ENCODE data around the gene HIPK3. TPM values are rescaled to one million over a fixed set of nuclear protein-coding genes. Genes with fewer than 3 reads are reported as not detected.

HIPK3 gene
- total and polyA plus RNA-seq, 2 experiments from 2014 or later, result 5.5 to 29.8 TPM

DNA sequence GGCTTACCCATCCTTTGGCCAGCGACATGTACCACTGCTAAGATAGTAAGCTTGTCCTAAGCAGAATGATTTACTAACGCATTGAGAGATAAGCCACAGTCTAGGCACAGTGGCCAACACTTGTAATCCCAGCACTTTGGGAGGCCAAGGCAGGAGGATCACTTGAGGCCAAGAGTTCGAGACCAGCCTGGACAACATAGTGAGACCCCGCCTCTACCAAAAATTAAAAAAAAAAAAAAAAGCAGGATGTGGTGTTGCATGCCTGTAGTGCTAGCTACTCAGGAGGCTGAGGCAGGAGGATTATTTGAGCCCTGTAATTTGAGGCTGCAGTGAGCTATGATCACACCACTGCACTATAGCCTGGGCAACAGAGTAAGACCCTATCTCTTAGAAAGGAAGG, 93.1 kb downstream of the HIPK3 start:
- H3K27ac ChIP-seq (ENCODE audit: low read depth), result no peak overlapping the region
- no peaks in the 10 kb centered on the region for H3F3A ChIP-seq (replicated peaks; ENCODE audit: low read depth)
- H3K4me3 ChIP-seq, result no peak overlapping the region
- TF ChIP-seq JUNB (IDR thresholded peaks at IDR 0.05; ENCODE audit: unreplicated experiment) (no peak), EZH2 (IDR thresholded peaks at IDR 0.05; ENCODE audit: low read depth, unreplicated experiment) (no peak), EZH2phosphoT487 (IDR thresholded peaks at IDR 0.05; ENCODE audit: unreplicated experiment) (no peak), CREB1 (CRISPR knock-in tag; IDR thresholded peaks at IDR 0.05; ENCODE audit: low read depth) (no peak), POLR2AphosphoS5 (IDR thresholded peaks at IDR 0.05; ENCODE audit: low read depth) (no peak), ZNF331 (CRISPR knock-in tag; IDR thresholded peaks at IDR 0.05; ENCODE audit: low read depth) (no peak), ZNF114 (CRISPR knock-in tag; IDR thresholded peaks at IDR 0.05) (no peak), STAT1 (IDR thresholded peaks at IDR 0.05; ENCODE audit: unreplicated experiment) (no peak)
- TF ChIP-seq, protein P1, sequence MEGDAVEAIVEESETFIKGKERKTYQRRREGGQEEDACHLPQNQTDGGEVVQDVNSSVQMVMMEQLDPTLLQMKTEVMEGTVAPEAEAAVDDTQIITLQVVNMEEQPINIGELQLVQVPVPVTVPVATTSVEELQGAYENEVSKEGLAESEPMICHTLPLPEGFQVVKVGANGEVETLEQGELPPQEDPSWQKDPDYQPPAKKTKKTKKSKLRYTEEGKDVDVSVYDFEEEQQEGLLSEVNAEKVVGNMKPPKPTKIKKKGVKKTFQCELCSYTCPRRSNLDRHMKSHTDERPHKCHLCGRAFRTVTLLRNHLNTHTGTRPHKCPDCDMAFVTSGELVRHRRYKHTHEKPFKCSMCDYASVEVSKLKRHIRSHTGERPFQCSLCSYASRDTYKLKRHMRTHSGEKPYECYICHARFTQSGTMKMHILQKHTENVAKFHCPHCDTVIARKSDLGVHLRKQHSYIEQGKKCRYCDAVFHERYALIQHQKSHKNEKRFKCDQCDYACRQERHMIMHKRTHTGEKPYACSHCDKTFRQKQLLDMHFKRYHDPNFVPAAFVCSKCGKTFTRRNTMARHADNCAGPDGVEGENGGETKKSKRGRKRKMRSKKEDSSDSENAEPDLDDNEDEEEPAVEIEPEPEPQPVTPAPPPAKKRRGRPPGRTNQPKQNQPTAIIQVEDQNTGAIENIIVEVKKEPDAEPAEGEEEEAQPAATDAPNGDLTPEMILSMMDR (conservative IDR thresholded peaks at IDR 0.05; ENCODE audit: low read depth in 2 of 2), result no peak
- TF ChIP-seq, protein P2, sequence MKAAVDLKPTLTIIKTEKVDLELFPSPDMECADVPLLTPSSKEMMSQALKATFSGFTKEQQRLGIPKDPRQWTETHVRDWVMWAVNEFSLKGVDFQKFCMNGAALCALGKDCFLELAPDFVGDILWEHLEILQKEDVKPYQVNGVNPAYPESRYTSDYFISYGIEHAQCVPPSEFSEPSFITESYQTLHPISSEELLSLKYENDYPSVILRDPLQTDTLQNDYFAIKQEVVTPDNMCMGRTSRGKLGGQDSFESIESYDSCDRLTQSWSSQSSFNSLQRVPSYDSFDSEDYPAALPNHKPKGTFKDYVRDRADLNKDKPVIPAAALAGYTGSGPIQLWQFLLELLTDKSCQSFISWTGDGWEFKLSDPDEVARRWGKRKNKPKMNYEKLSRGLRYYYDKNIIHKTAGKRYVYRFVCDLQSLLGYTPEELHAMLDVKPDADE (IDR thresholded peaks at IDR 0.05), result no peak
- TF ChIP-seq, protein P3, sequence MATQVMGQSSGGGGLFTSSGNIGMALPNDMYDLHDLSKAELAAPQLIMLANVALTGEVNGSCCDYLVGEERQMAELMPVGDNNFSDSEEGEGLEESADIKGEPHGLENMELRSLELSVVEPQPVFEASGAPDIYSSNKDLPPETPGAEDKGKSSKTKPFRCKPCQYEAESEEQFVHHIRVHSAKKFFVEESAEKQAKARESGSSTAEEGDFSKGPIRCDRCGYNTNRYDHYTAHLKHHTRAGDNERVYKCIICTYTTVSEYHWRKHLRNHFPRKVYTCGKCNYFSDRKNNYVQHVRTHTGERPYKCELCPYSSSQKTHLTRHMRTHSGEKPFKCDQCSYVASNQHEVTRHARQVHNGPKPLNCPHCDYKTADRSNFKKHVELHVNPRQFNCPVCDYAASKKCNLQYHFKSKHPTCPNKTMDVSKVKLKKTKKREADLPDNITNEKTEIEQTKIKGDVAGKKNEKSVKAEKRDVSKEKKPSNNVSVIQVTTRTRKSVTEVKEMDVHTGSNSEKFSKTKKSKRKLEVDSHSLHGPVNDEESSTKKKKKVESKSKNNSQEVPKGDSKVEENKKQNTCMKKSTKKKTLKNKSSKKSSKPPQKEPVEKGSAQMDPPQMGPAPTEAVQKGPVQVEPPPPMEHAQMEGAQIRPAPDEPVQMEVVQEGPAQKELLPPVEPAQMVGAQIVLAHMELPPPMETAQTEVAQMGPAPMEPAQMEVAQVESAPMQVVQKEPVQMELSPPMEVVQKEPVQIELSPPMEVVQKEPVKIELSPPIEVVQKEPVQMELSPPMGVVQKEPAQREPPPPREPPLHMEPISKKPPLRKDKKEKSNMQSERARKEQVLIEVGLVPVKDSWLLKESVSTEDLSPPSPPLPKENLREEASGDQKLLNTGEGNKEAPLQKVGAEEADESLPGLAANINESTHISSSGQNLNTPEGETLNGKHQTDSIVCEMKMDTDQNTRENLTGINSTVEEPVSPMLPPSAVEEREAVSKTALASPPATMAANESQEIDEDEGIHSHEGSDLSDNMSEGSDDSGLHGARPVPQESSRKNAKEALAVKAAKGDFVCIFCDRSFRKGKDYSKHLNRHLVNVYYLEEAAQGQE (IDR thresholded peaks at IDR 0.05; ENCODE audit: unreplicated experiment), result no peak
- H3K79me2 ChIP-seq (replicated peaks; ENCODE audit: insufficient read depth), result no peaks in the 10 kb centered on the region
- DNase-seq (ENCODE audit: low spot score) (no peak), ATAC-seq (no peak)
- Mint-ChIP-seq H3K4me1 (no peaks in the 10 kb centered on the region), H3K27ac (no peak overlapping the region), H3K27me3 (ENCODE audit: insufficient read depth, low read depth, poor library complexity) (no peaks in the 10 kb centered on the region), H3K4me3 (no peak overlapping the region), H3K36me3 (ENCODE audit: low read depth) (peaks cover 33% of the 10 kb centered on the region; the same call in 2 of the 3 replicates), H3K9me3 (no peaks in the 10 kb centered on the region; the same call in 2 of the 3 replicates)
- H4K20me1 ChIP-seq (replicated peaks; ENCODE audit: insufficient read depth), result no peaks in the 10 kb centered on the region; the same call in 1 of the 2 replicates
- peaks cover 23% of the 10 kb centered on the region; the same call in 1 of the 2 replicates for H3K36me3 ChIP-seq (ENCODE audit: insufficient read depth)
- no peak overlapping the region for H3K4me2 ChIP-seq
- H3K4me1 ChIP-seq (ENCODE audit: insufficient read depth), result no peaks in the 10 kb centered on the region
- H3K27me3 ChIP-seq (ENCODE audit: insufficient read depth), result no peaks in the 10 kb centered on the region
- H3K9me2 ChIP-seq (ENCODE audit: insufficient read depth), result no peaks in the 10 kb centered on the region
- no peak overlapping the region for H2AFZ ChIP-seq
